CD4-positive, alpha-beta T cell (primary cell): Measurements from ENCODE around the gene ZFAND6. TPM values are rescaled to one million over a fixed set of nuclear protein-coding genes. Genes with fewer than 3 reads are reported as not detected.

Experiments
- ATAC-seq: fragments of 200-7000 bp; cut with Tn5 transposase; one replicate; pipeline ENCODE4 v1.10.0; 2022; ENCODE audit warnings: mild to moderate bottlenecking; ENCODE audit not compliant: poor library complexity
- CTCF ChIA-PET: fragments of 350-600 bp; sonication (Branson Sonifier 250); formaldehyde crosslinking; loops from one replicate; lab custom pipeline; 2021; ENCODE audit warnings: antibody characterized with exemption, inconsistent platforms; lab: Charles Lee
- POLR2A ChIA-PET: fragments of 350-600 bp; sonication (Branson Sonifier 250); formaldehyde crosslinking; loops from one replicate; lab custom pipeline; 2021; ENCODE audit warnings: antibody characterized with exemption, inconsistent platforms; lab: Charles Lee
- DNase-seq, 14 experiments: peaks; one replicate each; pipeline ENCODE4 v3.0.0-alpha.2; 2013 to 2020; ENCODE audit warnings: mixed read lengths in 2 of 14
- H3K27ac ChIP-seq, 2 donors: one replicate each; pipeline versions ENCODE4 v1.5.1 to v1.7.0; 2013; ENCODE audit warnings: low read length in 2 of 2, low read depth in 1 of 2, mild to moderate bottlenecking in 1 of 2
- H3K27me3 ChIP-seq, 2 experiments: 1 replicate in 1 of 2; 2 replicates in 1 of 2; pipeline versions ENCODE4 v1.6.1 to v1.7.0; 2013; ENCODE audit warnings: low read length in 2 of 2, control low read depth in 1 of 2, mild to moderate bottlenecking in 1 of 2, moderate library complexity in 1 of 2; ENCODE audit not compliant: insufficient read depth in 2 of 2, control insufficient read depth in 1 of 2
- H3K36me3 ChIP-seq: one replicate; pipeline ENCODE4 v1.6.1; 2013; ENCODE audit warnings: low read length, control low read depth; ENCODE audit not compliant: insufficient read depth
- H3K4me1 ChIP-seq: one replicate; pipeline ENCODE4 v1.6.1; 2013; ENCODE audit warnings: low read length, control low read depth; ENCODE audit not compliant: insufficient read depth
- H3K4me3 ChIP-seq: one replicate; pipeline ENCODE4 v1.5.1; 2013; ENCODE audit warnings: mild to moderate bottlenecking, low read length, moderate library complexity
- H3K9me3 ChIP-seq, 2 experiments: 1 replicate in 1 of 2; 2 replicates in 1 of 2; pipeline versions ENCODE4 v1.6.1 to v1.7.0; 2013; ENCODE audit warnings: low read length in 2 of 2, mild to moderate bottlenecking in 2 of 2, control low read depth in 1 of 2, moderate library complexity in 1 of 2; ENCODE audit not compliant: control insufficient read depth in 1 of 2, insufficient read depth in 1 of 2
- H3K27ac Mint-ChIP-seq: one replicate; pipeline ENCODE4 v1.8.0; 2020; ENCODE audit warnings: mixed read lengths
- H3K27me3 Mint-ChIP-seq: one replicate; pipeline ENCODE4 v1.8.0; 2021; ENCODE audit warnings: mixed read lengths
- H3K36me3 Mint-ChIP-seq: one replicate; pipeline ENCODE4 v1.8.0; 2021; ENCODE audit warnings: low read depth, mixed read lengths
- H3K4me1 Mint-ChIP-seq: one replicate; pipeline ENCODE4 v1.8.0; 2021; ENCODE audit warnings: low read depth, mixed read lengths
- H3K4me3 Mint-ChIP-seq: one replicate; pipeline ENCODE4 v1.8.0; 2020; ENCODE audit warnings: mild to moderate bottlenecking, mixed read lengths
- H3K9me3 Mint-ChIP-seq: one replicate; pipeline ENCODE4 v1.8.0; 2020; ENCODE audit warnings: mixed read lengths
- intact Hi-C, 2 experiments: fragments of 100-400 bp; cut with DNase I in 1 of 2; cut with micrococcal nuclease in 1 of 2; formaldehyde crosslinking; loops; one replicate each; pipeline versions ENCODE4 v1.15.1 to v1.9.0; 2023 to 2025; cut with DNase I, micrococcal nuclease
- total RNA-seq, 174 experiments: library from RNA in 2 of 174; stranded (reverse) in 2 of 174; gene quantifications; one replicate each; pipeline ENCODE4 v1.2.3 and lab custom pipeline; 2021 to 2026
- TF ChIP-seq, protein P1 (sequence below): fragments of 200-600 bp; IDR thresholded peaks from one replicate; pipeline ENCODE4 v1.8.0; 2022; ENCODE audit warnings: antibody characterized with exemption, mild to moderate bottlenecking

The ZFAND6 gene
- total RNA-seq, 2 experiments from 2014 or later, result 65.5 to 69.2 TPM

DNA sequence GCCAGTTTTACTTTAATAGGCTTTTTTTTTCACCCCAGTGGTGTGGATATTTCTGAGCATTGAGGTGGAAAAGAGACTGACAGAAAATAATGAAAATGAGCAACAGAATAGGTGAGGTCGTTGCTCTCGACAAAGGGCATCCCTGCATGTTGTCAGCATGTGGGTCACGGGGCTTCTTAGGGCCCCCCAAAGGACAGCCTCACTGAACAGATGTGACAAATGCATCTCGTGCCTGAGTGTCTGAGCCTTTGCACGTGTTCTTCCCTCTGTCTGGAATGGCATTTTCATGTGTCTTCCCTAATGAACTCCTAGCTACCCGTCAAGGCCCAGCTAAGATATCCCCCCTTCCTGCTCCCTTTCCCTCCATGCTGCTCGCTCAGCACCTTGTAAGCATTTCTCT is 125.1 kb downstream of the ZFAND6 start:
- H3K36me3 ChIP-seq, result peaks cover 38% of the 10 kb centered on the region
- POLR2A ChIA-PET, result no interaction called here
- H3K4me1 Mint-ChIP-seq, result no peaks in the 10 kb centered on the region

DNA sequence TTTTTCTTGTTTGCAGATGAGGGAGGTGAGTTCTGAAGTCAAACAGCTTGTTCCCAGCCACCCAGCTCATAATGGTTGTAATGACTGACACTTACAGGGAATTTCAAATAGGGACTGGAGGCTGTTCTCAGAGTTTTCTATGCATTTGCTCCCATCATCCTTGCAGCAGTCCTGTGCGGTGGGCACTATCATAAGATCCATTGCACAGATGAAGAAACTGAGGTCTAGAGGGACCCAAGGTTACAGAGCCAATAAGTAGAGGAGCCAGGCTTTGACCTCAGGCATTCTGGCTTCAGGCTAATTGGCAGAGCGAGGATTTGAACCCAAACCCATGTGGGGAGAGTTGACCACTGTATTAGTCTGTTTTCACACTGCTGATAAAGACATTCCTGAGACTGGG is 125.7 kb downstream of the ZFAND6 start:
- intact Hi-C loops, result no loop called here
- no peaks in the 10 kb centered on the region for H3K4me1 Mint-ChIP-seq
- no peaks in the 10 kb centered on the region for H3K27me3 ChIP-seq

More for the DNA sequence above, 125.1 kb downstream of the ZFAND6 start:
- no peak for DNase-seq
- intact Hi-C loops, result no loop called here
- Mint-ChIP-seq H3K27me3 (no peaks in the 10 kb centered on the region), H3K36me3 (peaks cover 67% of the 10 kb centered on the region), H3K9me3 (no peaks in the 10 kb centered on the region), H3K27ac (no peak overlapping the region), H3K4me3 (no peak overlapping the region)
- Histone ChIP-seq H3K9me3 (peaks cover 0 to 5% of the 10 kb centered on the region in 2 experiments), H3K4me3 (no peak overlapping the region), H3K27ac (no peak overlapping the region), H3K27me3 (no peaks in the 10 kb centered on the region), H3K4me1 (no peaks in the 10 kb centered on the region)
- ATAC-seq, result no peak
- CTCF ChIA-PET, result no interaction called here
- TF ChIP-seq, protein P1, sequence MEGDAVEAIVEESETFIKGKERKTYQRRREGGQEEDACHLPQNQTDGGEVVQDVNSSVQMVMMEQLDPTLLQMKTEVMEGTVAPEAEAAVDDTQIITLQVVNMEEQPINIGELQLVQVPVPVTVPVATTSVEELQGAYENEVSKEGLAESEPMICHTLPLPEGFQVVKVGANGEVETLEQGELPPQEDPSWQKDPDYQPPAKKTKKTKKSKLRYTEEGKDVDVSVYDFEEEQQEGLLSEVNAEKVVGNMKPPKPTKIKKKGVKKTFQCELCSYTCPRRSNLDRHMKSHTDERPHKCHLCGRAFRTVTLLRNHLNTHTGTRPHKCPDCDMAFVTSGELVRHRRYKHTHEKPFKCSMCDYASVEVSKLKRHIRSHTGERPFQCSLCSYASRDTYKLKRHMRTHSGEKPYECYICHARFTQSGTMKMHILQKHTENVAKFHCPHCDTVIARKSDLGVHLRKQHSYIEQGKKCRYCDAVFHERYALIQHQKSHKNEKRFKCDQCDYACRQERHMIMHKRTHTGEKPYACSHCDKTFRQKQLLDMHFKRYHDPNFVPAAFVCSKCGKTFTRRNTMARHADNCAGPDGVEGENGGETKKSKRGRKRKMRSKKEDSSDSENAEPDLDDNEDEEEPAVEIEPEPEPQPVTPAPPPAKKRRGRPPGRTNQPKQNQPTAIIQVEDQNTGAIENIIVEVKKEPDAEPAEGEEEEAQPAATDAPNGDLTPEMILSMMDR, result no peak

DNA sequence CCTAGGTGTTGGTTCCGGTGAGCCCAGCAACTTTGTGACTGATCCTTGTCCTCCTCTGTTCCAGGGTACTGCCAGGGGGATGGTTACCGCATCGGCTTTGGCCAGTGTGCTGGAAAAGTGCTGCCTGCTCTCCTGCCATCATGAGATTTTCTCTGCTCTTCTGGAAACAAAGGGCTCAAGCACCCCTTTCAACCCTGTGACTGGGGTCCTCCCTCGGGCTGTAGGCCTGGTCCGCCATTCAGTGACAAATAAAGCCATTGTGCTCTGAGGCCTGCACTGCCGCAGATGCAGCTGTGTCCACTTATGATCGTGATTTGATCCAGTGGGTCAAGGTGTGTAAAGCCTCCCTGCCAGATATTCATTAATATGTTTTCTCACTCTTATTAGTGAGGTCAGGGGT is 126.6 kb downstream of the ZFAND6 start:
- DNase-seq (no peak), ATAC-seq (no peak)
- Histone ChIP-seq H3K27ac (no peak overlapping the region), H3K4me3 (no peak overlapping the region), H3K27me3 (no peaks in the 10 kb centered on the region), H3K36me3 (peaks cover 34% of the 10 kb centered on the region), H3K9me3 (peaks cover 0 to 5% of the 10 kb centered on the region in 2 experiments), H3K4me1 (no peaks in the 10 kb centered on the region)
- POLR2A ChIA-PET, result no interaction called here
- no peaks in the 10 kb centered on the region for H3K4me1 Mint-ChIP-seq
- H3K9me3 Mint-ChIP-seq, result no peaks in the 10 kb centered on the region
- no peaks in the 10 kb centered on the region for H3K27me3 Mint-ChIP-seq
- intact Hi-C loops, result no loop called here
- H3K36me3 Mint-ChIP-seq, result peaks cover 66% of the 10 kb centered on the region
- TF ChIP-seq, protein P1, result no peak
- H3K4me3 Mint-ChIP-seq, result no peak overlapping the region
- H3K27ac Mint-ChIP-seq, result no peak overlapping the region
- CTCF ChIA-PET, result no interaction called here

More for the DNA sequence above, 125.7 kb downstream of the ZFAND6 start:
- Mint-ChIP-seq H3K4me3 (no peak overlapping the region), H3K9me3 (no peaks in the 10 kb centered on the region), H3K27ac (no peak overlapping the region), H3K27me3 (no peaks in the 10 kb centered on the region), H3K36me3 (peaks cover 67% of the 10 kb centered on the region)
- POLR2A ChIA-PET, result no interaction called here
- Histone ChIP-seq H3K4me3 (no peak overlapping the region), H3K36me3 (peaks cover 38% of the 10 kb centered on the region), H3K27ac (no peak overlapping the region), H3K9me3 (peaks cover 0 to 5% of the 10 kb centered on the region in 2 experiments), H3K4me1 (no peaks in the 10 kb centered on the region)
- ATAC-seq (no peak), DNase-seq (no peak)
- TF ChIP-seq, protein P1, result no peak
- CTCF ChIA-PET, result no interaction called here
